NCI-H2171 treated with DMSO at 0.1 percent for 48 hours (cell line): ENCODE results near the gene SLC17A7.

Experiments used
- DNase-seq: peaks from one replicate; lab custom pipeline; 2025; lab: John Stamatoyannopoulos, UW

The SLC17A7 gene

GRCh38 chr19:49443366-49444099 is 2.2 kb upstream of the SLC17A7 start:
- peak; percentile 99 for DNase-seq

DNA sequence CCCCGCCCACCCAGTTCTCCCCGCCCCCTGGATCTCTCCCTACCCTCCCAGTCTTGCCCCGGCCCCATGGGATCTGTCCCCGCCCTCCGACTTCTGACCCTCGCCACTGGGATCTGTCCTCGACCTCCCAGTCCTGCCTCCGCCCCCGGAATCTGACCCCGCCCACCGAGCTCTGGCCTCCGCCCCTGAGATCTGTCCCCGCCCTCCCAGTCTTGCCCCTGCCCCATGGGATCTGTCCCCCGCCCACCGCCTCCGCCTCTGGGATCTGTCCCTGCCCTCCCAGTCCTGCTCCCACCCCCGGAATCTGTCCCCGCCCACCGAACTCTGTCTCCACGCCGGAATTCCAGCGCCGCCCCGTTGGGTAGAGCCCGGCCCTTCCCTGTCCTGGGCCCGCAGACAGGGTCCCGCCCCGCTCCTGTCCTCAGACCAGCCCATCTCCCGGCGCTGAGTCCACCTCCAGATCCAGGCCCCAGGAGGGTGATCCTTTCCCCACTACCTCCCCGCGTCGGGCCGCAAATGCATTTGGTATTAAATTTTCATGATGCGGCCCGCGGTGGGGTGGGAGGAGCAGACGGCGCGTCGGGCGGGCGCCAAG is 1.5 kb upstream of the SLC17A7 start:
- peak; percentile 95 for DNase-seq

DNA sequence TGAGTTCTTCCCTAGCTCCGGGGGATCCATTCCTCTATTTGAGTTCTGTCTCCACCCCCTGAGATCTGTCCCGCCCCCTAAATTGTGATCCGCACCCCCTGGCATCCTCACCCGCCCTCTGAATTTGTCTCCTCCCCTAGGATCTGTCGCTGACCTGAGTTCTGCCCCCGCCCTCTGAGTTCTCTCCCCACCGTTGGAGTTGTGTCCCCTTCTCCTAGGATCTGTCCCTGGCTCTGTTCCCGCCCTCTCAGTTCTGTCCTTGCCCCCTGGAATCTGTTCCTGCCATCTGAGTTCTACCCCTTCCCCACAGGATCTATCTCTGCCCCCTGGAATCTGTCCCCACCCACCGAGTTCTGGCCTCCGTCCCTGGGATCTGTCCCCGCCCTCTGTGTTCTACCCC is 1.0 kb upstream of the SLC17A7 start:
- peak; percentile 94 for DNase-seq

GRCh38 chr19:49441960-49442350 is 628 bp upstream of the SLC17A7 start:
- peak; percentile 69 for DNase-seq

DNA sequence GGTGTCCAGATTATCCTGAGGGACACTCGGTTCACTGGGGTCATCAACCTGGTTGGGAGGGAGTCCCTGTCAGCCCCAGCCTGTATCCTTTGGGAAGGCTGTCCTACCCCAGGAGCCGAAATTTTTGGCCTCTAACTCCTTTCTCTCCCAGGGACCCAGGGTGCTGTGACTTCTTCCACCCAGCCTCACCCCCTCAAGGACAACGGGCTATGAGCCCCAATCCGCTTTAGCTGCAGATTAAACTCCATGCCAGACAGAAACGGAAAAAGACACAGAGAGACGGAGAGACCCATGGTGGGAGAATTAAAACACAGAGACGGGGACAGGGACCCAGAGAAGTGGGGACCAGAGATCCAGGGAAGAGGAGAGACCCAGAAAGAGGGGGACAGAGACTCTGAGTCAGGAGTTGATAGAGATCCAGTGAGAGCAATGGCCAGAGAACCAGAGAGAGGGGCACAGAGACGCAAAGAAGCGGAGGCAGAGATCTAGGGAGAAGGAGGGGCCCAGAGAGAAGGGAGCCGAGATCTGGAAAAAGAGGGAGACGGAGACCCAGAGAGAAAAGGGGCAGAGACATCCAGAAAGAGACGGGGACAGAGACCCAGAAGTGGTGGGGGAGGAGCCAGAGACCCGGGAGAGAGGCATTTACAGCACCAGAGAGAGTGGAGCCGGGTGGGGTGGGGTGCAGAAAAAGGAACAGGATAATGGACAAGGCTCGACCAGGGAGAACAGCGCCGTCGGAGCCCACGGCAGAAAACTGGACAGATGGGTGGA is 703 bp downstream of the SLC17A7 start:
- no peak for DNase-seq

- no peak for DNase-seq
These were observed 1.5 kb downstream of the SLC17A7 start for GRCh38 chr19:49439836-49440235.

- DNase-seq: peak; percentile 70
These were observed 3.1 kb downstream of the SLC17A7 start for GRCh38 chr19:49438261-49438660.

DNA sequence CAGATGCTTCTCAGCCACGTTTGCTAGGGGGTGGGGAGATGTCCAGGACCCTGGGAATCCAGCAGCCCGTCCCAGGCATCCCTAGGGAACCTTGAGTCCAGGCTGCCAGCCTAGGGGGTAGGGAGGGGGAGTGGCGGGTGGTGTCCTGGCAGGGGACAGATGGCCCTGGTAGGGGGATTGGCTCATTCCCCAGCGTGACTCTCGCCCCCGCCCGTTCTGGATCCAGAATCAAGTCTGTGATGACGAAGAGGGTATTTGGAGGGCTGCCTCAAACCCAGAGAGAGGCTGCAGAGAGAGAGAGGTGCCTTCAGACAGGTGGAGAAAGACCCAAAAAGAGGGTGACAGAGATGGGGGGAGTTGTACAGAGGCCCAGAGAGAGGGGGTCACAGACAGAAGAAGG is 4.1 kb downstream of the SLC17A7 start:
- peak; percentile 72 for DNase-seq

DNA sequence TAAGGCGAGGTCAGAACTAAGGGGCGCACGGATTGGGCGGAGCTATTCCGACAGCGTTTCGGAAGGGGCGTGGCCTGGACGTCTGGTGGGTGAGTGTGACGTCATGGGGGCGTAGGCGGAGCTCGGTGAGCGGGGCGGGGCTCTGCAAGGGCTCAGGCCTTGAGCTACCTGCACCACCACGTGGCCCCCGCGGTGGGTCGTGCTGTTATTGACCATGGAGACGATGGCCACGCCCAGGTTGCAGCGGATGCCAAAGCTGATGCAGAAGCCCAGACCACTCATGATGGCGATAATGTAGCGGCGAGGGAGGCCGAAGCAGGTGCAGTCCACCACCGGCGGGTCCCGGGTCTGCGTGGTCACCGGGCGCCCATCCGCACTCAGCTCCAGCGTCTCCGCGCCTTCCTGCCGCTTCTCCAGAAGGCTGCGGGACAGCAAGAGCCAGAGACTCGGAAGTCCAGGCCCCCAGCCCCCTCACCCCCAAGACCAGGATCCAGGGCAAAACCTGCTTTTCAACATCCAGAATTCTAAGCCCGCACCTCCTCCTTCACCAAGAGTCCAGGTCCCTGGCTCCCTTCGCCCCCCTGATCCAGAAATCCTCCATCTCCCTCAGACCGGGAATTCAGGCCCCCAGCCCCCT is 4.8 kb downstream of the SLC17A7 start:
- DNase-seq: no peak

- no peak for DNase-seq
These were observed 5.7 kb downstream of the SLC17A7 start for GRCh38 chr19:49435670-49436069.

DNA sequence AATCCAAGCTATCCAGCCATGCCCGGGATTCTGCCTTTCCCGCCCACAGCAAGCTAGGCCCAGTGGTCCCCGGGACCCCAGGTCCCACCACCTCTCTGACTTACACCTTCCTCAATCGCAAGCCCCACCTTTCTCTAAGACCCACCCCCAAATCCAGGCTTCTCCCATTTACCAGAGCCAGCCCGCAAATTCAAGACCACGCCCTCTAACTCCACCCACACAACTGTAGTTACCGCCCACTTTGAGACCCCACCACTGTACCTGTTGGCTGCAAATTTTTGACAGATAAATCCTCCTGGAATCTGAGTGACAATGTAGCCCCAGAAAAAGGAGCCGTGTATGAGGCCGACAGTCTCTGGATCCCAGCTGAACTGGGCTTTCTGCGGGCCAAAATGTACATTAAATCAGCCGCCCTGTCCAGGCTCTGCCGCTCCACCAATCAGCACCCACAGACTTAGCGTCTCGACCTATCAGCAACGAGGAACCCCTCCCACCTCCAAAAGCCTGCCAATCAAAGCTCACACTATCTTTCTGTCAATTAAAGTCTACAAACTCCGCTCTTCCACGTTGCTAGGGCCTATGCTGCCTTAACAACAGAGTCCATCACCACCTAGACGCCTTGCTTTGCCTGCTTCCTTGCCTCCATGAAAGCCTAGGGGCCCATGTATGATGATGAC is 6.3 kb downstream of the SLC17A7 start:
- DNase-seq: no peak

DNA sequence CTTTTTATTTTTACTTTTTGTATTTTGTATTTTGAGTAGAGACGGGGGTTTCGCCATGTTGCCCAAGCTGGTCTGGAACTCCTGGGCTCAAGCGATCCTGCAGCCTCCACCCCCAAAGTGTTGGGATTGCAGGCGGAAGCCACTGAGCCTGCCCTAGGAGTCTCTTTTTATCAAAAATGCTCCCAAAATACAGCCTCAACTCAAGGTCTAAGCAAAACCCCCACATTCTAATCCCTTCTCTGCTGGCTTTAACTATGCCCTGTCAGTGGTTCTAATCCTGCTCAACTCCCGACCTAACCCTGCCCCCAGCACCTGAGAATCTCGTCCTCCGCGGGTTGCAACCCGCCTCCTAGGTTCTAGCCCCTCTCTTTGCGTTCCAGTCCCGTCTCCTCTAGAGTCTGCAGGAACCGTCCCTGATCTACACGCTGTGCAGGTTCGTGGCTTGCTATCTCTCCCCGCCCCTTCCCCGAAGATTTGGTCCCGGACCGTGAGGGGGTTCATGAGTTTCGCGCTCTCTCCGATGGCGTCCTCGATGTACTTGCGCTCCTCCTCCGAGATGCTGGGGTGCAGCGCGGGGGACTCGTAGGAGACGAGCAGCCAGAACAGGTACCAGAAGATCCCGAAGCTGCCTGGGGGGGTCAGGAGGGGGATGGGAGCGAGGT is 8.0 kb downstream of the SLC17A7 start:
- no peak for DNase-seq

DNA sequence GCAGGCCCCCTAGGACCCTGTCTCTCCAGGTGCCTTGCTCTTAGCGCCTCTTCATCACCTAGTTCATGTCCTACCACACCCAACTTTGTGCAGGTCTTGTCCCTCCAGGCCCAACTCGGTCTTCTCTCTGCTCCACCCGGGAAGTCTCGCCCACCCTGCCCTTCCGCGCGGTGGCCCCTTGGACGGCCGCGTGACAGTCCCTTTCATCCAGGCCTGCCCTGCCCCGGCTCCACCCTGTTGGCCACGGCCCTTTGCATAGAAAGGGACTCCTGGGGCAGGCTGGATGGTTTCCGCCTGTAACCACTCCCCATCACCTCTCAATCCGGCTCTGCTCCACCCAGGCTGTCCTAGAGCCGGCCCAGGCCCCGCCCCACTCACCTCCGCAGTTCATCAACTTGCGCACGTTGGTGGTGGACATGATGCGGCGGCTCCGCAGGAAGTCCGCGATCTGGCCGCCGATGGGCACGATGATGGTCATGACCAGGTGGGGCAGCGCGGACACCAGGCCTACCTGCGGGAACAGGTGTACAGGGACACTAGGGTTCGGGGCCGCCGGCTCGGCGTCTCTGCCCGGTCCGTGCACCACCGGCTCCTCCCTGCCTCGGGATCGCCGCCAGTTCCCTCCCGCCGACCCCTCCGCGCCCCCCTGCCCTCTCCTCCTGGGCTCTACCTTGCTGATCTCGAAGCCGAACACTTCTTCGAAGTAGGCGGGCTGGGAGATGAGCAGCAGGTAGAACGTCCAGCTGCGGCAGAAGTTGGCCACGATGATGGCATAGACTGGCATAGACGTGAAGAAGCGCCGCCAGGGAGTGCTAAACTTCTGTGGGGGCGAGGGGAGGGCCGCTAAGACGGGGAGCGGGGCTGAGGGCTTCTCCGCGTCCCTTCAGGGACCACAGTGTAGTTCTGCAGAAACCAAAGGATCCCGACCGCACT is 8.9 kb downstream of the SLC17A7 start:
- DNase-seq: no peak

DNA sequence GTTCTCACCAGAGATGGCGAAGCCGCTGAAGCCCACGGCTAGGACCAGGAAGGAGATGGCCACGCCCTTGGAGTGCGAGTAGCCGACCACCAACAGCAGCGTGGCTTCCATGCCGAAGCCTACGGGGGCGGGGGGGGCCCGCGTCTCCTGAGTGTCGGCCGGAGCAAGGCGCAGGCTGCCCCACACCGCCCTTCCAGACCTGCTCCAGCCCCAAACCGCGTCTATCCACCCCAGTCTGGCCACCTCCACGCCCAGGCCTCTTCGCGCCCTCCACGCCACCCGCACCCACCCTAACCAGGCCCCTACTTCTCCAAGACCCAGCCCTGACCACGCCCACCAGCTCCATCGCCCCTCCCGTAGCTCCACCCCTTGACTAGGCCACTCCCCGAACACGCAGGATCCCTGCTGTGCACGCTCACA is 10.0 kb downstream of the SLC17A7 start:
- DNase-seq: no peak

GRCh38 chr19:49430678-49431329 is 10.5 kb downstream of the SLC17A7 start:
- no peak for DNase-seq

DNA sequence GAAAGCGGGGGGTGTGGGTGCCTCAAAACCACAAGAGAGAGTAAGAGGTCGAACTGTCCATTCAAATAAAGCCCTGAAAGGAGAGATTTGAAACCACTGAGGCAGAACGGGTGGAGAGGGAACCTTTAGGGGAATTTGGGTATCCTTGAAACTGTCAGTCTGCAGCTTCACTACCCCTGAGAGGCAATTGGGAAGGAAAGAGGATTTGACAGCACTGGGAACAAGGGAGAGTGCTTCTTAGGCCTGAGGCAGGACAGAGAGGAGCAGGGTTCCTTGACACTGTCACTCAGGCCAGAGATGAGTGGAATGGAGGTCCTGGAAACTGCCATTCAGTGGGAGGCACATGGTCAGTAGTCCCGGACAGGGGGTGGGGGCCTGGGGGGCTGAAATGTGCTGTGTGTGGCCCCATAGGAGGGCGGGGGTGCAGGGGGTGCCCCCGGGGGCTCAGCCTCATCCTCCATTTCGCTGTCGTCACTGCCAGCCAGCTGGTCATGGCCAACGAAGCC is 11.1 kb downstream of the SLC17A7 start:
- DNase-seq: no peak

DNA sequence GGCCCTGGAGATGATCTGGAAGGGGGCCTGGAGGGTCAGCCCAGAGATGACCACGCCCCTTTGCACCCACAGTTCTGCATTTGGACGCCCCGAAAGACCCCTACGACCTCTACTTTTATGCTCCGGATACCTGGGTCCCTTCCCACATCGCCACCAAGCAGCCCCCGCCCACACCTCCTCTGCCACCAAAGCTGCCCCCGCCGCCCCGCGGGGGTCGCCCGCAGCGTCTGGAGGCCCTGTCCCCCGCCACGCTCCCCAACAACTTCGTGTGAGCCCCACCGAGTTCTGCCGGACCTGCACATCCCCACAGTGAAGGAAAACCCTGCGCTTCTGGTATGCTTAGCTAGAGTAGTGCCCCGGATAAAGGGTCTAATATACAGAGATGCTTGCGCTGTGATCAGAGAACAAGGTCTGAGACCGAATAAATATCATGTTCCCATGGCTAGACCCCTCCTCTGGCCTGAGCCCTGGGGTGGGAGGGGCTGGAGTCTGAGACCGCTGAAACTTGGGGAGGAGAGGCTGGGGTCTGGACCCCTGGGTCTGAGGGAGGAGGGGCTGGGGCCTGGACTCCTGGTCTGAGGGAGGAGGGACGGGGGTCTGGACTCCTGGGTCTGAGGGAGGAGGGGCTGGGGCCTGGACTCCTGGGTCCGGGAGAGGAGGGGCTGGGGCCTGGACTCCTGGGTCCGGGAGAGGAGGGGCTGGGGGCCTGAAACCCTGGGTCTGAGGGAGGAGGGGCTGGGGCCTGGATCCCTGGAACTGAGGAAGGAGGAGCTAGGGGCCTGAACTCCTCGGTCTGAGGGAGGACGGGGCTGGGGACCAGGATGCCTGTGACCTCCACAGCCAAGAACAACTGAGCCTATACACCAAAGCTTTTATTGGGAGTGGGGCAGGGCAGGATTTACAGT is 12.5 kb downstream of the SLC17A7 start:
- DNase-seq: no peak

GRCh38 chr19:49427855-49428546 is 13.3 kb downstream of the SLC17A7 start:
- DNase-seq: peak; percentile 61
